B cell (primary cell): ENCODE results near the gene SYNRG. TPM values are rescaled to one million over a fixed set of nuclear protein-coding genes. Genes with fewer than 3 reads are reported as not detected.

Source experiments
- ATAC-seq: fragments of 200-7000 bp; cut with Tn5 transposase; one replicate; pipeline ENCODE4 v1.10.0; 2021; ENCODE audit warnings: low read depth, mild to moderate bottlenecking, moderate number of reproducible peaks, moderate library complexity
- CTCF ChIA-PET: fragments of 350-600 bp; sonication (Branson Sonifier 250); formaldehyde crosslinking; loops from one replicate; lab custom pipeline; 2021; ENCODE audit warnings: antibody characterized with exemption, inconsistent platforms; lab: Charles Lee
- POLR2A ChIA-PET: fragments of 350-600 bp; sonication (Branson Sonifier 250); formaldehyde crosslinking; loops from one replicate; lab custom pipeline; 2021; ENCODE audit warnings: antibody characterized with exemption; lab: Charles Lee
- DNase-seq: peaks from one replicate; pipeline ENCODE4 v3.0.0; 2013
- H2AFZ ChIP-seq: 2 replicates; pipeline ENCODE4 v1.6.1; 2012; ENCODE audit warnings: mild to moderate bottlenecking, low read depth, low read length; ENCODE audit not compliant: insufficient read depth, poor library complexity, severe bottlenecking
- H3K27ac ChIP-seq, 2 donors: 1 replicate in 1 of 2; 2 replicates in 1 of 2; pipeline ENCODE4 v1.5.1; 2012 to 2013; ENCODE audit warnings: low read length in 2 of 2, mild to moderate bottlenecking in 2 of 2, moderate library complexity in 1 of 2
- H3K27me3 ChIP-seq, 4 experiments: fragments of 200-600 bp in 1 of 4; sonication (generic) in 1 of 4; replicated peaks in 1 of 4; 1 replicate in 2 of 4; 2 replicates in 2 of 4; pipeline versions ENCODE4 v1.6.1 to v1.7.0; 2013 to 2016; ENCODE audit warnings: low read length in 3 of 4, mild to moderate bottlenecking in 2 of 4, mixed read lengths in 1 of 4, moderate library complexity in 1 of 4; ENCODE audit not compliant: insufficient read depth in 4 of 4, control insufficient read depth in 3 of 4; ENCODE audit errors: control extremely low read depth in 1 of 4
- H3K36me3 ChIP-seq, 2 experiments: replicated peaks in 1 of 2; 1 replicate in 1 of 2; 2 replicates in 1 of 2; pipeline versions ENCODE4 v1.6.1 to v1.7.1; 2013; ENCODE audit warnings: low read length in 1 of 2; ENCODE audit not compliant: insufficient read depth in 2 of 2, control insufficient read depth in 1 of 2; ENCODE audit errors: control extremely low read depth in 1 of 2, extremely low read depth in 1 of 2
- H3K4me1 ChIP-seq, 2 donors: fragments of 200-600 bp in 1 of 2; sonication (generic) in 1 of 2; 1 replicate in 1 of 2; 2 replicates in 1 of 2; pipeline versions ENCODE4 v1.5.1 to v1.6.1; 2013 to 2017; ENCODE audit warnings: low read length in 2 of 2; ENCODE audit not compliant: control insufficient read depth in 2 of 2, insufficient read depth in 2 of 2
- H3K4me2 ChIP-seq: replicated peaks from 2 replicates; pipeline ENCODE3; 2012; ENCODE audit warnings: mild to moderate bottlenecking, low read depth, low read length; ENCODE audit not compliant: poor library complexity, severe bottlenecking
- H3K4me3 ChIP-seq, 5 experiments: fragments of 200-600 bp in 1 of 5; sonication (generic) in 1 of 5; 1 replicate in 3 of 5; 2 replicates in 2 of 5; pipeline versions ENCODE4 v1.5.1 to v1.7.0; 2011 to 2016; ENCODE audit warnings: low read length in 4 of 5, mild to moderate bottlenecking in 4 of 5, low read depth in 2 of 5, control low read depth in 1 of 5, moderate library complexity in 1 of 5; ENCODE audit not compliant: insufficient read depth in 1 of 5; ENCODE audit errors: control extremely low read depth in 1 of 5, extremely low read depth in 1 of 5
- H3K79me2 ChIP-seq: fragments of 200-600 bp; sonication (generic); one replicate; pipeline ENCODE4 v1.6.0; 2016; ENCODE audit warnings: low read length; ENCODE audit not compliant: control insufficient read depth, insufficient read depth
- H3K9ac ChIP-seq: fragments of 200-600 bp; sonication (generic); 2 replicates; pipeline ENCODE4 v1.6.1; 2017; ENCODE audit warnings: mild to moderate bottlenecking, low read length, moderate library complexity
- H3K9me3 ChIP-seq, 3 donors: one replicate each; pipeline versions ENCODE4 v1.6.1 to v1.7.1; 2013; ENCODE audit warnings: low read length in 2 of 3; ENCODE audit not compliant: control insufficient read depth in 2 of 3, insufficient read depth in 1 of 3; ENCODE audit errors: control extremely low read depth in 1 of 3
- H4K20me1 ChIP-seq: 2 replicates; pipeline ENCODE4 v1.6.0; 2012; ENCODE audit warnings: mild to moderate bottlenecking, low read length; ENCODE audit not compliant: insufficient read depth, control insufficient read depth, poor library complexity, severe bottlenecking
- H3K27ac Mint-ChIP-seq: one replicate; pipeline ENCODE4 v1.8.0; 2021; ENCODE audit warnings: mixed read lengths
- H3K27me3 Mint-ChIP-seq: one replicate; pipeline ENCODE4 v1.8.0; 2021; ENCODE audit warnings: mixed read lengths
- H3K4me1 Mint-ChIP-seq: one replicate; pipeline ENCODE4 v1.8.0; 2021; ENCODE audit warnings: mixed read lengths
- H3K4me3 Mint-ChIP-seq: one replicate; pipeline ENCODE4 v1.8.0; 2021; ENCODE audit warnings: mixed read lengths
- H3K9me3 Mint-ChIP-seq: one replicate; pipeline ENCODE4 v1.8.0; 2022; ENCODE audit warnings: mixed read lengths; ENCODE audit not compliant: insufficient read depth
- EZH2 ChIP-seq: IDR thresholded peaks from 2 replicates; pipeline ENCODE4 v1.6.1; 2012; ENCODE audit warnings: borderline replicate concordance, low read depth, mild to moderate bottlenecking, moderate library complexity, low read length; ENCODE audit not compliant: insufficient read depth, poor library complexity, severe bottlenecking
- WGBS: methylation state at CpG from one replicate; pipeline ENCODE4 v1.1.5; 2013; ENCODE audit warnings: missing lambda C conversion rate; ENCODE audit not compliant: insufficient coverage; 5-methylcytosine and 5-hydroxymethylcytosine counted together
- intact Hi-C: fragments of 100-400 bp; cut with micrococcal nuclease; formaldehyde crosslinking; loops from one replicate; pipeline ENCODE4 v1.10.0; 2022
- polyA plus RNA-seq: library from polyadenylated mRNA; depleted of rRNA; stranded (reverse); fragments of >200 nt; gene quantifications from 2 replicates; pipeline ENCODE4 v1.2.3, GENCODE V29; 2012
- total RNA-seq, 2 donors: library from RNA; stranded (reverse); fragments of 120-200 nt in 1 of 2; gene quantifications; 1 replicate in 1 of 2; 2 replicates in 1 of 2; pipeline versions ENCODE4 v1.2.3 to v1.2.4, GENCODE V29; 2013 to 2022
- TF ChIP-seq, protein P1 (sequence below): fragments of 200-600 bp; IDR thresholded peaks from one replicate; pipeline ENCODE4 v1.8.0; 2022; ENCODE audit warnings: antibody characterized with exemption, mild to moderate bottlenecking

Gene SYNRG
- total and polyA plus RNA-seq, 2 donors (not counting 1 experiment from before 2014, with no cell fraction given) = 31.8 to 113 TPM

DNA sequence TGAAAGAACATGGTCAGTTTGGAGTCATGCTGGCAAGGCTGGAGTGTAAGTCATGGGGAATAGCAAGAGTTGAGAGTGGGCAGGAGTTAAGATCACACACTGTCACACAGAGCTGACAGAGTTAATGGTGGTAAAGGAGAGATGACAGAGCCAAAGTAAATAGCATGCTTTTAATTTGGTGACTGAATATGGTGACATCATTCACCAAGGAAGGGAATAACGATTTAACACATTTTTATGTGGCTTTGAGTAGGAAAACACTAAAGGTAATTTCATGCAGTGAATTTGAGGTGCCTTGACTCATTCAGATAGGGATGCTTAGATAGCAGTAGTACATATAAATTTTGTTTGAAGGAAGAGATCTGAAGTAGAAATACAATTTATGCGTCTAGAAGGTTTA is 42.1 kb downstream of the SYNRG start:
- WGBS = 100% methylated on average over 1 of the region's 2 CpGs
- Mint-ChIP-seq H3K4me3 (no peak overlapping the region), H3K9me3 (no peaks in the 10 kb centered on the region), H3K27ac (no peak overlapping the region), H3K4me1 (no peaks in the 10 kb centered on the region), H3K27me3 (no peaks in the 10 kb centered on the region)
- no peak overlapping the region for H3K4me3 ChIP-seq
- TF ChIP-seq, protein P1, sequence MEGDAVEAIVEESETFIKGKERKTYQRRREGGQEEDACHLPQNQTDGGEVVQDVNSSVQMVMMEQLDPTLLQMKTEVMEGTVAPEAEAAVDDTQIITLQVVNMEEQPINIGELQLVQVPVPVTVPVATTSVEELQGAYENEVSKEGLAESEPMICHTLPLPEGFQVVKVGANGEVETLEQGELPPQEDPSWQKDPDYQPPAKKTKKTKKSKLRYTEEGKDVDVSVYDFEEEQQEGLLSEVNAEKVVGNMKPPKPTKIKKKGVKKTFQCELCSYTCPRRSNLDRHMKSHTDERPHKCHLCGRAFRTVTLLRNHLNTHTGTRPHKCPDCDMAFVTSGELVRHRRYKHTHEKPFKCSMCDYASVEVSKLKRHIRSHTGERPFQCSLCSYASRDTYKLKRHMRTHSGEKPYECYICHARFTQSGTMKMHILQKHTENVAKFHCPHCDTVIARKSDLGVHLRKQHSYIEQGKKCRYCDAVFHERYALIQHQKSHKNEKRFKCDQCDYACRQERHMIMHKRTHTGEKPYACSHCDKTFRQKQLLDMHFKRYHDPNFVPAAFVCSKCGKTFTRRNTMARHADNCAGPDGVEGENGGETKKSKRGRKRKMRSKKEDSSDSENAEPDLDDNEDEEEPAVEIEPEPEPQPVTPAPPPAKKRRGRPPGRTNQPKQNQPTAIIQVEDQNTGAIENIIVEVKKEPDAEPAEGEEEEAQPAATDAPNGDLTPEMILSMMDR = no peak
- no peak for TF ChIP-seq EZH2
- no peak overlapping the region for H2AFZ ChIP-seq
- no peaks in the 10 kb centered on the region for H3K4me1 ChIP-seq
- H3K9me3 ChIP-seq = peaks cover 0 to 3% (median 2%) of the 10 kb centered on the region in 3 donors
- no peak overlapping the region for H3K4me2 ChIP-seq
- no peak overlapping the region for H3K9ac ChIP-seq
- no peak overlapping the region for H3K27ac ChIP-seq
- ATAC-seq (no peak), DNase-seq (no peak)
- ChIA-PET POLR2A (no interaction called here), CTCF (no interaction called here)
- H3K79me2 ChIP-seq = peaks cover 12% of the 10 kb centered on the region
- intact Hi-C loops = no loop called here
- H3K27me3 ChIP-seq = no peaks in the 10 kb centered on the region
- peaks cover 24 to 78% of the 10 kb centered on the region in 2 experiments for H3K36me3 ChIP-seq
- H4K20me1 ChIP-seq = peaks cover 18% of the 10 kb centered on the region

DNA sequence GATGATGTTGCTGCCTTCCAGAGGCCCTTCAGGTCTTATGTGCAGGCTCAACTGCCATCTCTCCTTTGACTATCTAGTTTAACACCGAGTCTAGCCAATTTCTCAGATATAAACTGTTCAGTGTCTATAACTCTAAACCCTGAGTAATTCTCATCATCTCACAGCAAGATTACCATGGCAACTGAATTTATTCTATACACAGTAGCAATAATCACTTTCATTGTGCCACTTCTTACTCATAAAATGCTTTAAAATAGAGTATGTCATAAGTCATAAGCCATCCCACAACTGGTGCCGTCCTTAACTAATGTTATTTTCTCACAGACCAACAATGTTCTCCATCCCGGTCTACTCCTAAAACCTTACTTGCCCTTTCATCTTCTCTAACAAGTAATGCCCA is 45.0 kb downstream of the SYNRG start:
- Mint-ChIP-seq H3K4me1 (no peaks in the 10 kb centered on the region), H3K27ac (peak overlapping the region; percentile 41), H3K9me3 (no peaks in the 10 kb centered on the region), H3K4me3 (no peak overlapping the region), H3K27me3 (no peaks in the 10 kb centered on the region)
- 92% methylated on average over 2 of the region's 3 CpGs for WGBS
- H3K36me3 ChIP-seq = peaks cover 24 to 78% of the 10 kb centered on the region in 2 experiments
- H3K27me3 ChIP-seq = no peaks in the 10 kb centered on the region
- ATAC-seq = no peak
- no peak for DNase-seq
- TF ChIP-seq, protein P1 = no peak
- TF ChIP-seq EZH2 = no peak
- H2AFZ ChIP-seq = no peak overlapping the region
- H4K20me1 ChIP-seq = peaks cover 18% of the 10 kb centered on the region
- H3K79me2 ChIP-seq = peaks cover 14% of the 10 kb centered on the region
- ChIA-PET CTCF (no interaction called here), POLR2A (no interaction called here)
- intact Hi-C loops = no loop called here
- no peak overlapping the region for H3K4me3 ChIP-seq
- H3K4me1 ChIP-seq = no peaks in the 10 kb centered on the region
- peaks cover 0 to 3% (median 2%) of the 10 kb centered on the region in 3 donors for H3K9me3 ChIP-seq
- H3K4me2 ChIP-seq = no peak overlapping the region
- no peak overlapping the region for H3K27ac ChIP-seq
- no peak overlapping the region for H3K9ac ChIP-seq
